Body of pancreas (tissue), 4 donors: ENCODE measurements around the gene AUTS2.

Experiments
- POLR2A ChIP-seq, 3 donors: fragments of 450-650 bp; IDR thresholded peaks; one replicate each; pipeline ENCODE4 v1.6.1; 2016; ENCODE audit warnings: antibody characterized with exemption in 3 of 3, mild to moderate bottlenecking in 2 of 3
- TF ChIP-seq, protein P1 (sequence below), 7 experiments: fragments of 450-650 bp in 4 of 7; fragments of 200-600 bp in 3 of 7; sonication (generic) in 3 of 7; IDR thresholded peaks; one replicate each; pipeline ENCODE4 v1.5.1; 2016 to 2019; ENCODE audit warnings: antibody characterized with exemption in 7 of 7

DNA sequence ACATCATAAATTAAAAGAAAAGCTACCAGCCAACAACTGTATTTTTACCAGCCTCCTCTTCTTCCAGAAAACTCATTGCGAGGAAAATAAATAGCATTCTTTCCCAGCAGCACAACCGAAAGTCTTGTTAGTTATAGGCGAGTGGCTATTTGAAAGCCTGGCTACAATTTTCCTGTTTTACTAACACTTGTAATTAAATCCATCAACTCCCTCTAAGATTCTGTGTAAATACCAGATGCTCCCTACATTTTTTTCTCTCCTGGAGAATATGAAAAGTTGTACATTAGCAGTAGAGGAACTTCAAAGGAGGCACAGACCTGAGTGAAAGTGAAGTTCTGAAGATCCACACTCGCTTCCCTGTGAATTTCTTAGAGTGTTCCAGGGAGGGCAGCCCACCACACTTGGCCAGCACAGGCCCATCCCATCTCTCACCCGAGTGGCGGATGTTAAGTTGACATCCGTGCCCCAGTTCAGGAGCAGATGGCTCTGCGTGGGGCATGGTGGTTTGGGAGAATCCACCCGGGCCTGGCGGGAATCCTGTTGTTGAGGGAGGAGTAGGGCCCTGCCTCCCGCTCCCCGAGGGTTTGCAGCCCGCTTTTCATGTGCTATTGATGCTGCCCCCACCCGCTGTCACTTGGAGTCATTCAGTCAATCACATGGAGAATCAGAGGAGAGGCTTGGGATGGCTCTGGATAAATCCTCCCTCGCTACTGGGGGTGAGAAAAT, 1082.6 kb downstream of the AUTS2 start:
- TF ChIP-seq, protein P1, sequence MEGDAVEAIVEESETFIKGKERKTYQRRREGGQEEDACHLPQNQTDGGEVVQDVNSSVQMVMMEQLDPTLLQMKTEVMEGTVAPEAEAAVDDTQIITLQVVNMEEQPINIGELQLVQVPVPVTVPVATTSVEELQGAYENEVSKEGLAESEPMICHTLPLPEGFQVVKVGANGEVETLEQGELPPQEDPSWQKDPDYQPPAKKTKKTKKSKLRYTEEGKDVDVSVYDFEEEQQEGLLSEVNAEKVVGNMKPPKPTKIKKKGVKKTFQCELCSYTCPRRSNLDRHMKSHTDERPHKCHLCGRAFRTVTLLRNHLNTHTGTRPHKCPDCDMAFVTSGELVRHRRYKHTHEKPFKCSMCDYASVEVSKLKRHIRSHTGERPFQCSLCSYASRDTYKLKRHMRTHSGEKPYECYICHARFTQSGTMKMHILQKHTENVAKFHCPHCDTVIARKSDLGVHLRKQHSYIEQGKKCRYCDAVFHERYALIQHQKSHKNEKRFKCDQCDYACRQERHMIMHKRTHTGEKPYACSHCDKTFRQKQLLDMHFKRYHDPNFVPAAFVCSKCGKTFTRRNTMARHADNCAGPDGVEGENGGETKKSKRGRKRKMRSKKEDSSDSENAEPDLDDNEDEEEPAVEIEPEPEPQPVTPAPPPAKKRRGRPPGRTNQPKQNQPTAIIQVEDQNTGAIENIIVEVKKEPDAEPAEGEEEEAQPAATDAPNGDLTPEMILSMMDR (IDR thresholded peaks at IDR 0.05) = no peak
- no peak for TF ChIP-seq POLR2A (IDR thresholded peaks at IDR 0.05)
